Right renal pelvis (tissue), 4 donors: ENCODE data around the gene MIAT. TPM values are rescaled to one million over a fixed set of nuclear protein-coding genes. Genes with fewer than 3 reads are reported as not detected.

Experiments
- DNase-seq, 4 donors: peaks; one replicate each; pipeline ENCODE4 v3.0.0-alpha.2; 2013; ENCODE audit warnings: low read depth in 4 of 4, low spot score in 3 of 4, missing footprints in 1 of 4
- polyA plus RNA-seq, 4 donors: library from polyadenylated mRNA; unstranded; fragments of 120-200 nt; gene quantifications; one replicate each; pipeline ENCODE4 v1.2.1, GENCODE V29; 2013; ENCODE audit not compliant: insufficient read length in 4 of 4

The MIAT gene
- polyA plus RNA-seq, 4 donors, result 0.28 to 0.48 (median 0.42) TPM

GRCh38 chr22:26631282-26631681 lies 26.1 kb upstream of the MIAT start:
- no peak for DNase-seq

GRCh38 chr22:26632422-26633155 lies 24.8 kb upstream of the MIAT start:
- DNase-seq, result no peak

DNA sequence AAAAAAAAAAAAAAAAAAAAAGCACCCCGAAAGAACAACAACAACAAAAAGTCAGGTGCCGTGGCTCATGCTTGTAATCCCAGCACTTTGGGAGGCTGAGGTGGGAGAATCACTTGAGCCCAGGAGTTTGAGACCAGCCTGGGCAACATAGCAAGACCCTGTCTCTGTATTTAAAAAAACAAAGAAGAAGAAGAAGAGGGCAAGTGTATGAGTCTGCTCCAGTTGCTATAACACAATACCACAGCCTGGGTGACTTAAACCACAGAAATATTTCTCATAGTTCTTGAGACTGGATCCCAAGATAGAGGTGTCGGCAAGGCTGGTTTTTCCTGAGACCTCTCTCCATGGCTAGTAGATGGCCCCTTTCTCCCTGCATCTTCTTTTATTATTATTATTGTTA lies 23.2 kb upstream of the MIAT start:
- no peak for DNase-seq

- DNase-seq, result no peak
These were observed 22.3 kb upstream of the MIAT start for GRCh38 chr22:26635117-26635516.

DNA sequence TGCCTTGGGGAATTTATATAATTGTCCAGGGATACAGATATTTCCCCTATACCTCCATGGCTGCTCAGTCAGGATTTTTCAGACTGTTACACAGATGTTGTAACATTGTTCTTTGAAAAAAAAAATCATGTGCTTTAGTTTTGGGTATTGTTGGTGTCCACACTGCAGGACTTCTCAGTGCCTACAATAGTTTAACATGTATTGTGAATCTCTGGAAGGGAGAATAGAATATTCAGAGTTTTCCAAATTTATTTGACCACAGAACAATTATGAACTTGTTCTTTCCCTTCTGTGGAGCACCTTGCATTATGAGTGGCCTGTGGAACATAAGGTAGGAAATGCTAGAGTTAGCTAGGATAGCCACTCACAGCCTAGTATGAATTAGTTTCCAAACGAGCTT lies 21.1 kb upstream of the MIAT start:
- DNase-seq, result no peak

DNA sequence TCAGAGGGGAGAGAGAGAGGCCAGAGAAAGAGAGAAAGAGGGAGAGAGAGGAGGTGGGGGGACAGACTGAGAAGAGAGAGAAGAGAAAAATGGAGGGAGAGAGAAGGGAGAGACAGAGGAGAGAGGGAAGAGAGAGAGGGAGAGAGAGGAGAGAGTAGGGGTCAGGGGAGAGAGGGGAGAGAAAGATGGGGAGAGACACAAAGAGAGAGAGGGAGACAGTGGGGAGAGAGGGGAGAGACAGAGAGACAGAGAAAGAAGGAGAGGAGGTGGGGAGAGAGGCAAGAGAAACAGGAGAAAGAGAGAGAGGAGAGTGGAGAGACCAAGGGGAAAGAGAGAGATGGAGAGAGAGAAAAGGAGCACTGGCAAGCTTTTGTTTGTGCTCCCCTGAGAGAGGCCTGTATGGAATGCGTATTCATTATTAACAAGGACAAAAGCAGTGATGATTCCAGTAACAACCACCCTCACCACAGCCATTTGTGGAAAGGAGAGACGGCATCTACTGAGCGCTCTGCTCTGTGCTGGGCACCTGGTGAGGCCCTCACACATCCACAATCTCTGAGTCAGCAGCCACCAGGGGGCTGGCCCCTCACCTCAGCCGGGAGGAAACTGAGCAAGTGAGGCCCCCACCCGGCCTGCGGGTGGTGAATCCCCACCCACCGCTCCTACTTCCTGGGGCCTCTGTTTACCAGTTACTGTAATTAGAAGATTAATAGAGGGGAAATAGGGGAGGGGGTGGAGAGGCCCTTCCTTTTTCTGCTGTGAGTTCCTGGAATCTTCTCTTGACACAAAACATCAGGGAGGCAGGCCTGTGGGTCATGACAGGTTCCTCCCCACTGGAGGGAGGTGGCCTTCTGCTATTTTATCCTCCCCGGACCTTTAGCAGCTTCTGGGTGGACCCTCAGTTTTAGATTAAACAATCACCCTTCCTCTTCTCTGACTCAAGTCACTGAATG lies 14.6 kb upstream of the MIAT start:
- no peak for DNase-seq

DNA sequence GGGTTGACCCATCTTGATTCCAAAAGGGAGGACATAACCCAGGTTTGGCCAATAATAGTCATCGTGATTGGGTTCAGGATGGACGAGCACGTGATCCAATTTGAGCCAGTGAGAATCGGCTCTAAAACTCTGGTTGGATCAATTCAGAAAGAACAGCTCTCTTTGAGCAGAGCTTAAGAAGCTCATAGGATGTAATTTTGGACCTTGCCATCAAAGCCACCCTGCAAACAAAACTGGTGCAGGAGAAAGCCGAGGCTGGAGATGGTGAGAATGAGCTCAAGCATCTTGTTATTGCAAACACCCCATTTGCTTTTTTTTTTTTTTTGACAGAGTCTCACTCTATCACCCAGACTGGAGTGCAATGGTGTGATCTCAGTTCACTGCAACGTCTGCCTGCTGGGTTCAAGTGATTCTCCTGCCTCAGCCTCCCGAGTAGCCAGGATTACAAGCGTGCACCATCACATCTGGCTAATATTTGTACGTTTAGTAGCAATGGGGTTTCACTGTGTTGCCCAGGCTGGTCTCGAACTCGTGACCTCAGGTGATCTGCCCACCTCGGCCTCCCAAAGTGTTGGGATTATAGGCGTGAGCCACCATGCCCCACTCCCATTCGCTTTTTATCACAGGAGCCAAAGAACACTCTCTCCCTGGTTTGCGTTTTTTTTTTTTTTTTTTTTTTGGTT lies 13.8 kb upstream of the MIAT start:
- DNase-seq, result no peak

DNA sequence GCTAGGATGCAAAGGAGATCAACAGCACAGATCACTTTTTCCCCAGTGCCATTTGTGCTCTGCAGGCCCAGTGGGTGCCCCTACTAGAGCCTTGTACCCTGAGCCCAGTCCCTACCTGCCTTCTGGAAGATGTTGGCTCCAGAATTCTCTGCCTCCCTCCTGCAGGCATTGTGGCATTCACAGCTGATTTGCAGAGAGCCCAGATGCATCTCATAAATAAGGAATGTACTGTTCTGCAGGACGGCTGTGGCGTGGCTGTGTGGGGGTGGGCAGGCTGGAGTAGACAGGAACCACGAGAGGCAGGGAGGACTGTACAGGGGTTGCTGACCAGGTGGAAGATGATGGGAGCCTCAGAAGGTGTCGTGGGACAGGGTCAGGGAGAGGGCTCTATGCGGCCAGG lies 11.2 kb upstream of the MIAT start:
- DNase-seq, result no peak

GRCh38 chr22:26648011-26648497 lies 9.3 kb upstream of the MIAT start:
- no peak for DNase-seq

GRCh38 chr22:26648528-26649388 lies 8.6 kb upstream of the MIAT start:
- no peak for DNase-seq

GRCh38 chr22:26650722-26651421 lies 6.5 kb upstream of the MIAT start:
- DNase-seq, result no peak

GRCh38 chr22:26651815-26652214 lies 5.6 kb upstream of the MIAT start:
- no peak for DNase-seq

DNA sequence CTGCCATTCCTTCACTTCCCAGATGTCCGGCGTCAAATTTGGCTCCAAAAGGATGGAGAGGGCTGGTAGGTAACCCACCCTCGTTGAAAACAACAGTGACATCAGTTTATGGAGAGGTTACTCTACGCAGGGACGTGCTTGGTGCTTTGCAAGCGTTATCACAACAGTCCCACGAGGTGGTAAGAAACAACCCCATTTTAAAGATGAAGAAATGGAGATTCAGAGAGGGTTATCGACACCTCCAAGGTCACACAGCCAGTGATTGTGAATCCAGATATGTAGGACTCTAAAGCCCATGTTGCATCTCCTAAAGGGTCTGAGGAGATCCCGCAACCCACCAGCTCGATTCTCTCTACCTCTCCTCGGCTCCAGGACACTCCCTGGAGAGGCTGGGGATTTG lies 773 bp downstream of the MIAT start:
- DNase-seq, result no peak

DNA sequence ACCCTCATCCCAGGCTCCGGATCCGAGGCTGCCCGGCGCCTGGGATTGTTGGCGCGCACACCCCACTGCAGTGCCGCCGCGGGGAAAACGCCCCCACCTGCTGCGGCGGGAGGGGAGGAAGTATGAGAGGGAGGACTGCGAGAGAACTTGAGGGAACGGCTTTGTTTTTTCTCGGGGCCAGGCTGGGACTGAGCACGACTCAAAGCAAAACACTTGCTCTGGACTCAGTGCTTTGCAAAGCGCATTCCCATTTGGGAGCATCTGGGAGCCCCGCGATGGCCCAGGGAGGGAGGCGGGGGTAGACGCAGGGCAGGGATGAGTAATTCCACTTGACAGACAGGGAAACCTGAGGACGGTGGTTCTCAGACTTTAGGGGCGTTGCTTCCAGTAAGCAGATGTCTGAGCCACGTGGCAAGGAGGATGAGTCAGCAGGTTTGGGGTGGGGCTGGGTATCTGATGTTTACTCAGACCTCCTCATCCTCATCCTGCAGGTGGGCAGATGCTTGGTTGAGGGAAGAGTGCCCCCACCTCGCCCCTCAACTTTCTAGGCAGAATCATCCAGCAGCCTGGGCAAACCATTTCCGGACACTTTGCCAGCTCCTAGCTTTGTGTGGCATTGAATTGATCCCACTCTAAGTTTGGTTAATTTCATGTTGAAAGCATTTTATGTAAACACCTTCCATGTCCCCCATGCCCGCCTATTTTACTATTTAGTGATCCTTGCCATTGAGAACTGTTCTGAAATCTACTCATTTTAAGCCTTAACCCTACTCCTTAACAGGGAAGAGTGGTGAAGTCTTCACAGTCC lies 1.5 kb downstream of the MIAT start:
- no peak for DNase-seq

GRCh38 chr22:26660356-26660755 lies 3.0 kb downstream of the MIAT start:
- DNase-seq, result no peak

DNA sequence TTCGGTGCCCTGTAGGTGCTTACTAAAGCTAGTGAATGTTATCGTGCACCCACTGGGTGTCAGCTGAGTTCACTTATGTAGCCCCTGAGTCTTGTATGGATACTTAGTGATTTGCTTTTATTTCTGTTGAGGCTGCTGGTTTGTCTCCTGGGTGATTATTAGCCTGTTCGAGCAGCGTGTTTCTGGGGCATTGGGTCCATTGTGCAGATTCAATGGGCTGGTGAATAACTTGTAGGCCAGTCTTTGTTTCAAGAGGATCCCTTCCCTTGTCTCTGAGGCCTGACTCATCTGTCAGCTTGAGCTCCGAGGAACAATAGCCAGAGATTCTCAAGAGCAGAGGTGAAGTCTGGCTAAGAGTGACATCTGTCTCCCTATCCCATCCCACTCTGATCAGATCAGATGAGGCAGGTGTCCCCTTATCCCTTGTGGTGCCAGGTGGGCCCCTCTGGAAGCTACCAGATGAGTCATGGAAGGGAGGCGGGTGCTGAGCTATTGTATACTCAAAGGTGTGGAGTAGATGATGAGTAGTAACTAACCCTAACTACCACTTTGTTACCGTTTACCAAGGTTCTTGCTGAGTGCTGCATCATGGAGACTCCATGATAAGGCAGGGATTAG lies 3.7 kb downstream of the MIAT start:
- DNase-seq, result no peak

DNA sequence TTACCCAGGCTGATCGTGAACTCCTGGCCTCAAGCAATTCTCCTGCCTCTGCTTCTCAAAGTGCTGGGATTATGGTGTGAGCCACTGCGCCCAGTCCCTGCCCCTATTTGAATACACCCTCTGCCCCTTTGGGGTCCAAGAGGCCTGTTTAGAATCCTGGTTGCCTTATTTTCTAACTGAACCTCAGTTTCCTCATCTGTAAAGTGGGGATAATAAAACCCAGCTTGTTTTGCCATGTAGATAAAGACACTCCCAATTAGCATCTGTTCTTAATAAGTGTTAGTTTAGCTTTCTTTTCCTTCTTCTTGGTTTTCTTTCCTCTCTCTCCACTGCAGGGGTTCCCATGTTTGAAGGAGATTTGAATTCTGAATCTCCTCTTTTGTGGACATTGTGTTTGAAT lies 4.8 kb downstream of the MIAT start:
- DNase-seq, result no peak

- DNase-seq, result no peak
These were observed 6.1 kb downstream of the MIAT start for GRCh38 chr22:26663374-26663923.
